Iris pigment epithelial cell (primary cell): Measurements from ENCODE around the gene SHISA7.
"Not testable (repeated sequence)": the region's sequence is repeated elsewhere in the genome, so short reads cannot be mapped to it uniquely, and the experiment has no call there.

Source experiments
- DNase-seq: peaks from one replicate; pipeline ENCODE4 v3.0.0-alpha.2; 2011; ENCODE audit warnings: low read depth

Gene SHISA7

DNA sequence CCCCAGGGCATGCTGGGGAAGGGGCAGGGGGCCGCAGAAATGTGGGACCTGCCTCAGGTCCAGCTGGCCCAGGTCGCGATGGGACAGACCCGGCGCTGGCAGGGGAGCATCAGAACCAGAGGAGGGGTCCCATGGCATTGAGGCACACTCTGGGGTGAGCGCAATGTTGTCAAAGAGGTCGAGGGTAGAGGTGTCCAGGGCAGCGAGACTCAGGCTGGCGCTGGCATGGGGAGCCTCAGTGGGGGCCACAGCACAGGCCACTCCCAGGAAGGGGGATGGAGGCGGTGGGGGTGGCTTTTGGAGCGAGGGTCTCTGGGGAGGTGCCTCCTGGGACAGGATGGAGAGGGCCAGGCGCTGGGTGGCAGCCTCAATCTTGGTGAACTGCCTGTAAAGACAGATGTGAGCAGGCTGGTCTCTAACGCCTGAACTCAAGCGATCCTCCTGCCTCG, 20.5 kb upstream of the SHISA7 start:
- DNase-seq = no peak

DNA sequence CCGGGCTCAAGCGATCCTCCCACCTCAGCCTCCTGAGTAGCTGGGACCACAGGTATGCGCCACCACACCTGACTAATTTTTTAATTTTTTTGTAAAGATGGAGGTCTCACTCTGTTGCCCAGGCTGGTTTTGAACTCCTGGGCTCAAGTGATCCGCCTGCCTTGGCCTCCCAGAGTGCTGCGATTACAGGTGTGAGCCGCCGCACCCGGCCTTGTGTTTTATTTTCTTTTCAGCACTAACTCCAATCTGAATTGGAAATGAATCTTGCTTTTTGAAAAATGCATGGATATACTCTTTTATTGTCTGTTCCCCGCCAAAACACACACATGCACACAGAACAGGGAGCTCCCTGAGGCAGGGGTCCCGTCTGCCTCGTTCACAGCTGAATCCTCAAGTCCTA, 19.6 kb upstream of the SHISA7 start:
- no peak for DNase-seq

DNA sequence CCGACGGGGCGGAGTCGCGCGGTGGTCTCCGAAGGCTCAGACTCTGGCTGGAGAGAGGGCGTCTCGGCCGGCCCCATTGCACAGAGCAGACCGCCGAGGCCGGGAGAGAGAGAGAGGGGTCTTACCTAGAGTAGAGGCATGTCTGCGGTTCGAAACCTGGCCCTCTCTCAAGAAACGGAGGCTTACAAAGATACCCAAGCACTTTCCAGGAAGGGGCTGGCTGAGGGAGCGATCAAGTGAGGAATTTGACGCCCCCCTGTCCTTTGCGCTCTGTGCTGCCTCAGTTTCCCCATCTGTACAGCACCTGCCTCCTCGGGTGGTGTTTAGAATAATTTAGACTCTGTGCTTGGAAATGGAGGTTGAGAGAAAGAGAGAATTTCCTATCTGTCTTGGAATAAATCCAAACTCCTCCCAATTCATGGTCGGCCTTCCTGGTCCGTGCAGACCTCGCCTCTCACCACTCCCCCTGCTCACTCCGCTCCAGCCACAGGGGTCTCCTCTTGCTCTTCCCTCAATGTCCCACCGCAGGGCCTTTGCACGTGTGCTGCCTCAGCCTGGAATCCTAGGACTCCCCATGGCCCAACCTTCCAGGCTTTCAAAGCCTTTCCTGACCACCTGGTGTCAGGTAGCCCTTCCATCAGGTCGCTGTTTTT, 19.0 kb upstream of the SHISA7 start:
- peak; percentile 39 for DNase-seq

DNA sequence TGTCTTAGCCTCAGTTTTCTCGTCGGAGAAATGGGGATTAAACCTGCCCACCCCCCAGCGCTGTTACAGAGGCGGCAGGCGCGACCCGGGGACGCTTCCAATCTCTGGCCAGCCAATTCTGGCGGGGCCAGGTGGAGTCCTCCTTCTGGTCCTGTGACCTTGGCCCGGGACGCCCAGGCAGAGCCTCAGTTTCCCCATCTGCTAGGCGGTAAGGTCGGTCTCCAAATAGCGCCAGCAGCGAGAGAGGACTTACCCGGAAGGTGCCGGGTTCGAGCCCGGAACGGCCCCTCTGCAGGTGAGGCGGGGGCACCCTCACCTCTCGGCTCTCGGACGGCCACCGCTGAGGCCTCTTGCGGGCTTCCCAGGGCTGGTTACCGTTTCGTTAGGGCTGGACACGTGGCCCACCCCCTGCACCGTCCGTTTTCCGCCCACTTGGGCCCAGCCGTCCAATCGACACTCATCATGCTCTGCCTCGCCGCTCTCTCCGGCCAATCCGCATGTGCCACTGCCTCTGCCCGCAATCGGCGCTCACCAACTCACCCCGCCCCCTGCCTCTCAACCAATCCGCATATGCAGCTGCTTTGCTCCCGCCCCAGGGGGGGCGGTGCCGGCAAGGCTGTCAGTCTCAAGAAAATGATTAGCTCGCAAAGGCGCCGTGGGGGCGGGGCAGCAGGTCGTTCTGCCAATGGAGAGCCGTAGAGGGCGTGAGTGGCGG, 18.3 kb upstream of the SHISA7 start, which contains the start of gene ISOC2:
TSS of gene ISOC2 (minus strand) at position 384 of the 715 bp plus-strand sequence. CDS start 5,156 bp downstream, outside the sequence.
- DNase-seq = peak; percentile 100

DNA sequence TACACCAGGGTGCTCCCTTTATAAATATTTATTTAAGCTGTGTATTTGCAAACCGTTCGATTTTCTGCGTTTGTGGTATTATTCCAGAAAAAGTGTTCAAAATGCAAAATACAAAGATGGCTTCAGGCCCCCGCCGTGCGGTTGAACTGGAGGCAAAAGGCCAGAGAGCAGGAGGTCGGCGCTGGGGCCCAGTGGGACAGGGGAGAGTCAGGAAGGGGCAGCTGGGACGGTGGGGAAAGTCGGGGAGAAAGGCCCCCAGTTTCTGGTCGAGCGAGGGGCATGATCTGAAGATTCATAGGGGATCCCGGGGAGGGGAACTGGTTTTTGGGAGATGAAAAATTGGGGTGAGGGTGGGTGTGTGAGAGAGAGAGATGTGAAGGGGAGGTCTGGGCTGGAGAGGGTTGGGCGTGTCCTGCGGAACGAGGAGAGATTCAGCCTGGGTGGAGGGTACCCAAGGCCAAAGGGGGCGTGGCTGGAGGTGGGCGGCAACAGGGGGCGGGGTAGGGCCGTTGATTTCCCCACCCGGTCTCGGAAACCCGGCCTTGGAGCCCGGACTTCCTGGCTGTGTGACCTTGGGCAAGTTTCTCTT, 17.7 kb upstream of the SHISA7 start:
- peak; percentile 83 for DNase-seq

DNA sequence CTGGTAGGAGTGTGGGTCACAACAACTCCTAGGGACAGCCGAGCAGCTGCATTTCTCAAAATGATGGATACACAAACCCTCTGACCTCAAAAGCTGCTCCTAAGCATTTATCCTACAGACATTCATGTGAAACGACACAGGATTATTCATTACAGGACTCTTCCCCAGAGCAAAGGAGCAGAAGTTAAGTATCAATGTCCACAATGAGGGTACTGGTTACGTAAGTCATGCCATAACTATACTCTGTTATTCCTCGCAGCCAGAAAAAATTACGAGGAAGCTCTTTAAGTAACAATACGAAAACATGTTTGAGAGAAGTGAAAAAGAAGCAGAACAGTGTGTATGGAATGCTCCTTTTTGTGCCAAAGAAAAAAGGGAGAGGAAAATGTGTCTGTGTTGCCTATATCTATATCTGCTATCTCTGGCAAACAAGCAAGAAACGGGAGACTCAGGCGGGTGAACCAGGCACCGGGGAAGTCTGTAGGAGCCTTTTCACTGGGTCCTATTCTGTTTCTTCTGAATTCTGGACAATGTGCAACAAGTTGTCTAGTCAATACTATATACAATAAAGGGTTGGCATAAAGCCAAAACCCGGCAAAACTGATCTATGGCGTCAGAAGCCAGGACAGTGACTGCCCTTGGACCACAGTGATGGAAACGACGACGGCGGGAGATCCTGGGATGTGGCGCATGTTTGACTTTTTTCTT, 17.0 kb upstream of the SHISA7 start:
- peak; percentile 41 for DNase-seq

DNA sequence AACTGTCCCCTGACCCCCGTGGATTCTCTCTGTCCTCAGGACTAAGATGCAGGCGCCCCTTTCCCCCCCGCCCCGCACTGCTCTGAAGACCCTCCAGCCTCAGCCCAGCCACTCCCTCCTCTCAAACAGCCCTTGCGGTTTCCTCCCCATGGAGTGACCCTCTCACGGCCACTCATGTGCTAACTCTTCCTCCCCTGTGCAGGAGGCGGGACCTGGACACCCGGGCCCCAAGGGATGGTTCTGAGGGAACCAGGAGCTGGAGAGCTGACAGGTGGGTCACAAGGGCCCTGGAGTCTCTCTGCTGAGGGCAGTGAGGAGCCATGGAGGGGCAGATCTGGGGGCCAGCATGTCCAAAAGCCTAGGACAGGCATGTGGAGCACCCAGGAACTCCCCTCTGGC, 16.4 kb upstream of the SHISA7 start:
- no peak for DNase-seq

DNA sequence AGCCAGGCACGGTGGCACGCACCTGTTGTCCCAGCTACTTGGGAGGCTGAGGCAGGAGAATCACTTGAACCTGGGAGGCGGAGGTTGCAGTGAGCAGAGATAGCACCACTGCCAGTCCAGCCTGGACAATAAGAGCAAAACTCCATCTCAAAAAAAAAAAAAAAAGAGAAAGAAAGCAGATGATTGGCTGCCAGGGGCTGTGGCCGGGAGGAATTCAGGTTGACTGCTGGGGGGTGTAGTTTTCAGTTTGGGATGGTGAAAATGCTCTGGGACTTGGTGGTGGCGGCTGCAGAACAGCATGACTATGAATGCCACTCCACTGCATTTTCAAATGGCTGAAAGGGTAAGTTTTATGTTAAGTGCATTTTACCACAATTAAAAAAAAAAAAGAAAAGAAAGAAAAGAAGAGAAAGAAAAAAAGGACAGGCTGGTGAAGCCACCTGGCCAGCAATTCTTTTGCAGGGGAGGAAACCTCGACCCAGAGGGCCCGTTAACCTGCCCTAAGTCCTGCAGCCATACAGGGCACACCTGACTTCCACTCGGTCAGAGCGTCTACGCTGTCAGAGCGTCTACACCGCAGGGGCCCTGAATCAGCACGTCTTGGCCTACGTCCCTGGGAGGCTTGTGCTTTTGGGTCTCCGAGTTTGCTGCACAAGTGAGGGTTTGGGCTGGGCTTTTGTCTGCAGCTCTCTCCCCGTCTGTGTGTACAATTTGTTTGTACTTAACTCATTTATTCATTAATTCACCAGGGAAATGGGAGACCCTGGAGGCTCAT, 14.8 kb upstream of the SHISA7 start:
- DNase-seq = no peak

DNA sequence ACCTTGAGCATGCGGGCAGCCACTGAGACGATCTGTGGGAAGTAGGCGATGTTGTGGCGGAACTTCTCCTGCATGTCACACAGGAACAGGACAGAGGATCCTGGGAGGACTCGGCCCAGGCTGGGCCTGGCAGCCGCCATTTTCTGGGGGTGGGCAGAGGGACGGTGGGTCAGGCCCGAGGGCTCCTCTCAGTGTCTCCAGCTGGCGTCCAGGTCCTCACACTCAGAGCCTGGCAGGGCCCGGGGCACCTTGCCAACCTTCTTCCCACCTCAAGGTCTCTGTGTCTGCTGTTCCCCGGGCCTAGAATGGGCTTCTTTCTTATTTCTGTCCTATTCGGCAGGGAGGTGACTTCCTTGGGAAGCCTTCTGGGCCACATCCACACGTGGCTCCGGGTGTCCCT, 13.2 kb upstream of the SHISA7 start:
- no peak for DNase-seq

- no peak for DNase-seq
Measured at GRCh38 chr19:55455576-55456235, 12.6 kb upstream of the SHISA7 start.

GRCh38 chr19:55454787-55455243, 11.7 kb upstream of the SHISA7 start:
- peak; percentile 45 for DNase-seq

DNA sequence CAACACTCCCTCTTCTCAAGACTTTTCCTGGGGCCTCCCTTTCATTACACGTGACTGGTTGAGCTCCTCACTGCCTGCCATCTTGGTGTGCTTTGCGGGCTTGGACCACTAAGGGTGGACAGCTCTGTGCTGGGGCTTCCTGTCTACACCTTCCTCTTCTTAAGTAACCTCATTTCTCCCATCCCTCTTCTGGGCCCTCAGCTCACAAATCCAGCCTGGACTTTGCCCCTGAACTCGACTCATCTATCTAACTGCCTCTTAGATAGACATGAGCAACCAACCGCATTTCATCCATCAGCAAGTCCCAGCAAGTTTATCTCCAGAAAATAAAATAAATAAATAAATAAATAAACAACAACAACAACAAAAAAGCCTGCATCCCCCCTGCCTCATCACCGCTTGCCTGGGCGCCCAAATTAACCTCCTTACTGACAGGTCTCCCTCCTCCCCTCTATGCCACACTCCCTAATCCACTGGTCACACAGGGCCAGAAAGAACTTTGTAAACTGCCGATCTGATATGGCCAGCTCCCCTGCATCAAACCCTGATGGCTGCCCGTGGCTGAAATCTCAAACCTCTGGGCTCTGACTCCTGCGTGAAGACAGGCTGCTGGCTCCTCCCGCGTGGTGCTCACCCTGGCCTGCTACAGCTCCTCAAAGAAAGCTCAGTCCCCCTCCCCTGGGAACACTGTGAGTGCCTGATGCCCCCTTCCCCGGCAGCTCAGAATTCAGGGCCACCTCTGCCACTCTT, 10.6 kb upstream of the SHISA7 start:
- no peak for DNase-seq

GRCh38 chr19:55452749-55453346, 9.7 kb upstream of the SHISA7 start:
- peak; percentile 81 for DNase-seq

DNA sequence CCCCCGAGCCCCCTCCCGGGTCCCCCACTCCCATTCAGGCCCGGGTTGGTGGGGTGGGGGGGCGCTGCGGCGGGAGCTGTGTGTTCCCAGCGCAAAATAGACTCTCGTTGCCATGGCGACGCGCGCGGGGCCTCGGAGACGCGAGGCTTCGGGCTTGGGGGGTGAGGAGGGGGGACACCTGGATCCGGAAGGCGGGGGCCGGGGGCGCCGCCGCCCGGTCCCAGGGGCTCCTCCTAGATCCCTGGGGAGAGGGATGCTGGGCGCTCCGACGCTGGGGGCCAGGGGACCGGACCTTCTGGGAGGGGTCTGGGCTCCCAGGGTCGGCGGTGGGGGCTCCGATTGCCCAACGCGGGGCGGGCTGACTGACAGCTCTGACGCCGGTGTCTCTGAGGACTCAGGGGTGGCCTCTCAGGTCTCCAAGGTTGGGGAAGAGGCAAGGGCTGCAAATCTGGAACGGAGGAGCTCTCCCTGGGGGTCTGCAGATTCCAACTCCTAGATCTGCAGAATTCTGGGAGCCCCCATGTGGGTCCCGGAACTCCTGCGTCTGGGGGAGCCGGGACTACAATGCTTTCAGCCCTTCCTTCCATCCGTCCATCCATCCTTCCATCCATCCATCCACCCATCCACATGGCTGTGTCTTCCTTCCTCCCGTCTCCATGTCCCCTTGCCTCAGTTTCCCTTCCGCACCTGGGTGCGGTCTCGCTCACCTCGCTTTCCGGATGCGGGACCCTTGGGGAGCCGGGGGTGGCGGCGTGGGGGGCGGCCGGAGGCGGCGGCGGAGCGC, 9.1 kb upstream of the SHISA7 start:
- DNase-seq = no peak

- DNase-seq = no peak
Measured at GRCh38 chr19:55451163-55451964, 8.3 kb upstream of the SHISA7 start.

- no peak for DNase-seq
Measured at GRCh38 chr19:55449469-55449868, 6.4 kb upstream of the SHISA7 start.

GRCh38 chr19:55448175-55448490, 5.0 kb upstream of the SHISA7 start:
- DNase-seq = not testable (repeated sequence)

- DNase-seq = no peak
Measured at GRCh38 chr19:55447421-55448174, 4.5 kb upstream of the SHISA7 start.
